Tibial nerve (tissue), 3 donors: ENCODE measurements around the gene LCN2.

Experiments
- CTCF ChIP-seq, 5 experiments: fragments of 200-600 bp in 3 of 5; fragments of 450-650 bp in 2 of 5; sonication (generic) in 3 of 5; IDR thresholded peaks; one replicate each; pipeline ENCODE4 v1.5.1; 2016 to 2019; ENCODE audit warnings: antibody characterized with exemption in 5 of 5, mild to moderate bottlenecking in 3 of 5, moderate library complexity in 2 of 5
- POLR2A ChIP-seq, 2 donors: fragments of 450-650 bp; IDR thresholded peaks; one replicate each; pipeline ENCODE4 v1.6.1; 2017; ENCODE audit warnings: antibody characterized with exemption in 2 of 2, mild to moderate bottlenecking in 2 of 2, moderate library complexity in 2 of 2

- TF ChIP-seq CTCF (IDR thresholded peaks at IDR 0.05) (no peak), POLR2A (IDR thresholded peaks at IDR 0.05) (no peak)
Observed at GRCh38 chr9:128123451-128124080, 25.7 kb upstream of the LCN2 start.
